Measurements from ENCODE around the gene GATB. TPM values are rescaled to one million over a fixed set of nuclear protein-coding genes. Genes with fewer than 3 reads are reported as not detected.
A peak's percentile ranks its signal among the peaks of the same experiment; 100 is the strongest.

Gene GATB
- total RNA-seq, 1 donor from 2014 or later: 102 TPM

- peaks cover 49% of the 10 kb centered on the region for H3K36me3 ChIP-seq
- peaks cover 22% of the 10 kb centered on the region for H3K4me1 ChIP-seq
- no peaks in the 10 kb centered on the region for H3K27me3 ChIP-seq (ENCODE audit: low read depth)
- H3K4me3 ChIP-seq: no peak overlapping the region
- no peak for TF ChIP-seq CTCF (IDR thresholded peaks at IDR 0.05; ENCODE audit: borderline replicate concordance)
- intact Hi-C loops (cut with micrococcal nuclease): no loop called here
- no peaks in the 10 kb centered on the region for H3K9me3 ChIP-seq (replicated peaks)
- no peak overlapping the region for H3K27ac ChIP-seq (replicated peaks)
- no peak for DNase-seq
Measured at GRCh38 chr4:151698213-151698612, 62.6 kb downstream of the GATB start.

GRCh38 chr4:151694961-151695720 is 65.7 kb downstream of the GATB start:
- DNase-seq: no peak
- intact Hi-C loops (cut with micrococcal nuclease): no loop called here
- Histone ChIP-seq H3K4me3 (no peak overlapping the region), H3K9me3 (replicated peaks) (no peaks in the 10 kb centered on the region), H3K36me3 (peaks cover 19% of the 10 kb centered on the region), H3K27me3 (ENCODE audit: low read depth) (no peaks in the 10 kb centered on the region), H3K27ac (replicated peaks) (peak overlapping the region; percentile 57), H3K4me1 (peaks cover 53% of the 10 kb centered on the region)
- TF ChIP-seq CTCF (IDR thresholded peaks at IDR 0.05; ENCODE audit: borderline replicate concordance): no peak

GRCh38 chr4:151692821-151693673 is 67.8 kb downstream of the GATB start:
- H3K36me3 ChIP-seq: peaks cover 8% of the 10 kb centered on the region
- no peak overlapping the region for H3K4me3 ChIP-seq
- no peaks in the 10 kb centered on the region for H3K9me3 ChIP-seq (replicated peaks)
- no peak for TF ChIP-seq CTCF (IDR thresholded peaks at IDR 0.05; ENCODE audit: borderline replicate concordance)
- H3K27me3 ChIP-seq (ENCODE audit: low read depth): no peaks in the 10 kb centered on the region
- peaks cover 74% of the 10 kb centered on the region for H3K4me1 ChIP-seq
- H3K27ac ChIP-seq (replicated peaks): no peak overlapping the region
- no peak for DNase-seq
- intact Hi-C loops (cut with micrococcal nuclease): no loop called here

- no peak for TF ChIP-seq CTCF (IDR thresholded peaks at IDR 0.05; ENCODE audit: borderline replicate concordance)
- DNase-seq: no peak
- intact Hi-C loops (cut with micrococcal nuclease): no loop called here
- Histone ChIP-seq H3K4me1 (peaks cover 80% of the 10 kb centered on the region), H3K36me3 (peaks cover 3% of the 10 kb centered on the region), H3K27me3 (ENCODE audit: low read depth) (no peaks in the 10 kb centered on the region), H3K9me3 (replicated peaks) (no peaks in the 10 kb centered on the region), H3K27ac (replicated peaks) (peak overlapping the region; percentile 92), H3K4me3 (no peak overlapping the region)
Measured at GRCh38 chr4:151692443-151692782, 68.4 kb downstream of the GATB start.

GRCh38 chr4:151691639-151692442 is 69.0 kb downstream of the GATB start:
- H3K4me3 ChIP-seq: no peak overlapping the region
- H3K27me3 ChIP-seq (ENCODE audit: low read depth): no peaks in the 10 kb centered on the region
- H3K4me1 ChIP-seq: peaks cover 86% of the 10 kb centered on the region
- TF ChIP-seq CTCF (IDR thresholded peaks at IDR 0.05; ENCODE audit: borderline replicate concordance): no peak
- peak overlapping the region; percentile 92 for H3K27ac ChIP-seq (replicated peaks)
- no peaks in the 10 kb centered on the region for H3K36me3 ChIP-seq
- H3K9me3 ChIP-seq (replicated peaks): no peaks in the 10 kb centered on the region
- peak; percentile 28 for DNase-seq
- intact Hi-C loops (cut with micrococcal nuclease): no loop called here

Measured in left ventricle myocardium inferior (tissue), 1 donor.